K562 (cell line): ENCODE results near the gene AQP9. TPM values are rescaled to one million over a fixed set of nuclear protein-coding genes. Genes with fewer than 3 reads are reported as not detected.

Experiments used
- ATAC-seq: fragments of 200-7000 bp; cut with Tn5 transposase; 3 replicates; pipeline ENCODE4 v1.9.1; 2020; ENCODE audit warnings: moderate library complexity
- BruUV-seq: library from RNA; stranded (reverse); fragments of 400-500 nt; replicated peaks from 2 replicates; lab custom pipeline; 2021; lab: Mats Ljungman, UMichigan
- CTCF ChIA-PET: fragments of 300-600 bp; formaldehyde crosslinking; extraction: SDS; loops from one replicate; lab custom pipeline; 2021; ENCODE audit warnings: low intra/inter-chr PET ratio; lab: Yijun Ruan, JAX
- POLR2A ChIA-PET: fragments of 300-600, 350-650 bp; sonication (Branson Sonifier 250); formaldehyde crosslinking; extraction: SDS; loops from one replicate; lab custom pipeline; 2021; ENCODE audit warnings: antibody characterized with exemption, inconsistent platforms; lab: Yijun Ruan, JAX
- DNase-seq, 4 experiments: peaks; one replicate each; pipeline versions ENCODE4 v3.0.0 to v3.0.0-alpha.2; 2011 to 2018; ENCODE audit warnings: low spot score in 3 of 4, mixed read lengths in 3 of 4; ENCODE audit errors: extremely low read depth in 1 of 4
- FAIRE-seq: peaks from 2 replicates; lab custom pipeline; 2011; peaks lifted over from hg19 to GRCh38; lab: Jason Lieb, UNC
- H2AFZ ChIP-seq: 2 replicates; pipeline ENCODE4 v1.6.0; 2011; ENCODE audit warnings: low read depth, low read length, control low read depth, inconsistent platforms
- H3K27ac ChIP-seq: fragments of 200-600 bp; 3 replicates; pipeline ENCODE4 v1.8.0; 2011; ENCODE audit warnings: low read depth, mild to moderate bottlenecking, control low read depth, inconsistent platforms, low read length, moderate library complexity, mixed read lengths; ENCODE audit errors: extremely low read depth
- H3K27me3 ChIP-seq, 2 experiments: fragments of 300-600 bp in 1 of 2; 2 replicates in 1 of 2; 3 replicates in 1 of 2; pipeline versions ENCODE4 v1.6.0 to v1.8.0; 2011; ENCODE audit warnings: inconsistent platforms in 2 of 2, low read length in 2 of 2, mild to moderate bottlenecking in 1 of 2, mixed read lengths in 1 of 2, moderate library complexity in 1 of 2; ENCODE audit not compliant: control insufficient read depth in 2 of 2, insufficient read depth in 2 of 2
- H3K36me3 ChIP-seq: fragments of 300-600 bp; 3 replicates; pipeline ENCODE4 v1.8.0; 2011; ENCODE audit warnings: mild to moderate bottlenecking, low read length, inconsistent platforms; ENCODE audit not compliant: control insufficient read depth, insufficient read depth
- H3K4me1 ChIP-seq, 2 experiments: fragments of 200-600 bp in 1 of 2; replicated peaks in 1 of 2; 2 replicates in 1 of 2; 3 replicates in 1 of 2; pipeline versions ENCODE4 v1.5.1 to v1.8.0; 2011; ENCODE audit warnings: inconsistent platforms in 2 of 2, low read length in 2 of 2, mild to moderate bottlenecking in 1 of 2, mixed read lengths in 1 of 2, moderate library complexity in 1 of 2; ENCODE audit not compliant: control insufficient read depth in 2 of 2, insufficient read depth in 2 of 2
- H3K4me2 ChIP-seq: 2 replicates; pipeline ENCODE4 v1.6.1; 2011; ENCODE audit warnings: low read length, control low read depth, inconsistent platforms, mixed read lengths; ENCODE audit not compliant: insufficient read depth
- H3K4me3 ChIP-seq: fragments of 200-600 bp; sonication (generic), shearing (Covaris generic); 2 replicates; pipeline ENCODE4 v1.5.1; 2016; ENCODE audit warnings: control low read depth, inconsistent platforms
- H3K79me2 ChIP-seq: fragments of 200-600 bp; 3 replicates; pipeline ENCODE4 v1.8.0; 2011; ENCODE audit warnings: low read length, inconsistent platforms; ENCODE audit not compliant: control insufficient read depth, insufficient read depth
- H3K9ac ChIP-seq, 2 experiments: 2 replicates each; pipeline versions ENCODE4 v1.6.0 to v1.6.1; 2011; ENCODE audit warnings: low read depth in 2 of 2, low read length in 2 of 2, control low read depth in 1 of 2, inconsistent platforms in 1 of 2, mild to moderate bottlenecking in 1 of 2, mixed read lengths in 1 of 2; ENCODE audit not compliant: insufficient read depth in 1 of 2
- H3K9me1 ChIP-seq: one replicate; pipeline ENCODE4 v1.6.0; 2011; ENCODE audit warnings: inconsistent platforms, mild to moderate bottlenecking, low read length, moderate library complexity; ENCODE audit not compliant: control insufficient read depth, insufficient read depth
- H3K9me3 ChIP-seq: replicated peaks from 2 replicates; pipeline ENCODE4 v1.5.1; 2011; ENCODE audit warnings: low read depth, low read length, inconsistent platforms; ENCODE audit not compliant: control insufficient read depth, insufficient read depth
- H4K20me1 ChIP-seq: replicated peaks from 2 replicates; pipeline ENCODE4 v1.6.1; 2011; ENCODE audit warnings: low read length, inconsistent platforms, mixed read lengths; ENCODE audit not compliant: control insufficient read depth, insufficient read depth
- CEBPZ ChIP-seq: fragments of 150-350 bp; IDR thresholded peaks from 2 replicates; pipeline ENCODE4 v1.6.1; 2014; ENCODE audit warnings: low read depth, mild to moderate bottlenecking, low read length, borderline replicate concordance
- DDX20 ChIP-seq: fragments of 450-650 bp; IDR thresholded peaks from 2 replicates; pipeline ENCODE4 v1.6.1; 2016; ENCODE audit warnings: missing genetic modification characterization, low read depth, mild to moderate bottlenecking, missing compliant biosample characterization, moderate library complexity
- DEAF1 ChIP-seq: fragments of 450-650 bp; formaldehyde crosslinking; IDR thresholded peaks from 2 replicates; pipeline ENCODE4 v1.4.0; 2020; ENCODE audit warnings: mild to moderate bottlenecking, moderate library complexity
- NFXL1 ChIP-seq: fragments of 450-650 bp; formaldehyde crosslinking; IDR thresholded peaks from 2 replicates; pipeline ENCODE4 v1.4.0; 2021; ENCODE audit warnings: mild to moderate bottlenecking
- PTBP1 ChIP-seq: fragments of 200-400 bp; formaldehyde crosslinking; IDR thresholded peaks from 2 replicates; pipeline ENCODE4 v1.6.1; 2017; ENCODE audit warnings: low read depth, low read length
- RBM25 ChIP-seq: fragments of 200-400 bp; formaldehyde crosslinking; IDR thresholded peaks from 2 replicates; pipeline ENCODE4 v1.6.1; 2018; ENCODE audit warnings: low read length, low read depth, moderate library complexity; ENCODE audit not compliant: severe bottlenecking
- SIX5 ChIP-seq, 2 experiments: IDR thresholded peaks; 2 replicates each; pipeline ENCODE4 v1.6.1; 2011; ENCODE audit warnings: low read length in 2 of 2, borderline replicate concordance in 1 of 2, low read depth in 1 of 2, mild to moderate bottlenecking in 1 of 2, moderate library complexity in 1 of 2; ENCODE audit not compliant: insufficient read depth in 1 of 2
- U2AF2 ChIP-seq: fragments of 200-400 bp; formaldehyde crosslinking; optimal IDR thresholded peaks from 2 replicates; pipeline ENCODE3; 2017; ENCODE audit warnings: low read depth, mild to moderate bottlenecking, low read length
- ZNF407 ChIP-seq: fragments of 450-650 bp; IDR thresholded peaks from 2 replicates; pipeline ENCODE4 v1.6.1; 2016; ENCODE audit warnings: low read depth
- WGBS: fragments of 100-300 bp; shearing (Covaris generic); methylation state at CpG from one replicate; pipeline ENCODE4 v1.1.6; 2016; ENCODE audit warnings: low coverage, mixed read lengths; ENCODE audit not compliant: insufficient coverage; ENCODE audit errors: missing lambda C conversion rate; 5-methylcytosine and 5-hydroxymethylcytosine counted together
- in situ Hi-C: fragments of 300-500 bp; cut with MboI; formaldehyde crosslinking; loops from 4 replicates; pipeline ENCODE4 v1.15.0; 2018; ENCODE audit warnings: inconsistent platforms, mixed read lengths
- intact Hi-C: fragments of 100-400 bp; cut with micrococcal nuclease; formaldehyde crosslinking; loops from 2 replicates; pipeline ENCODE4 v1.14.2; 2022
- polyA plus RNA-seq, 8 experiments: library from polyadenylated mRNA; depleted of rRNA in 4 of 8; stranded (reverse) in 5 of 8; unstranded in 3 of 8; fragments of >200 nt; fragmentation: Nextera tagmentation in 2 of 8; fragmentation: Illumina TruSeq in 1 of 8; extraction: Ambion mirVana in 2 of 8; extraction: Trizol in 1 of 8; gene quantifications; 2 replicates each; pipeline versions ENCODE4 v1.2.1 to v1.2.3, GENCODE V29; 2011 to 2014; ENCODE audit warnings: inconsistent platforms in 1 of 8, missing spikeins in 1 of 8
- total RNA-seq, 7 experiments: library from RNA; depleted of rRNA in 6 of 7; stranded (reverse); fragments of >200 nt in 6 of 7; fragmentation: Illumina TruSeq in 2 of 7; extraction: Trizol in 2 of 7; gene quantifications; 2 replicates each; pipeline versions ENCODE4 v1.2.1 to v1.2.3, GENCODE V29; 2011 to 2021; ENCODE audit warnings: low replicate concordance in 1 of 7

Gene AQP9
- total and polyA plus RNA-seq, 9 of the 15 experiments (the other 6 are each of a cell fraction or from before 2014, with no cell fraction given), result 0.04 to 0.33 (median 0.07) TPM; not detected in 4

- no peaks in the 10 kb centered on the region for H3K9me3 ChIP-seq
- no peaks in the 10 kb centered on the region for H3K36me3 ChIP-seq
- H3K9me1 ChIP-seq, result no peaks in the 10 kb centered on the region
- H4K20me1 ChIP-seq, result no peaks in the 10 kb centered on the region
- H3K79me2 ChIP-seq, result no peaks in the 10 kb centered on the region
- H2AFZ ChIP-seq, result no peak overlapping the region
- WGBS, result 60% methylated on average over 4 of the region's 4 CpGs
- H3K9ac ChIP-seq, result no peak overlapping the region
- H3K4me2 ChIP-seq, result no peak overlapping the region
- H3K27ac ChIP-seq, result no peak overlapping the region
- FAIRE-seq (no peak), ATAC-seq (no peak), DNase-seq (no peak)
- ChIA-PET POLR2A (no interaction called here), CTCF (no interaction called here)
- intact Hi-C loops, result no loop called here
- H3K4me1 ChIP-seq, result peaks cover 4 to 10% of the 10 kb centered on the region in 2 experiments; a peak in 4 of 5 replicates
- in situ Hi-C loops, result no loop called here
- BruUV-seq, result no TSS peak
- no peak overlapping the region for H3K4me3 ChIP-seq
- no peaks in the 10 kb centered on the region for H3K27me3 ChIP-seq
- TF ChIP-seq DDX20 (tag) (no peak), NFXL1 (CRISPR knock-in tag) (no peak), DEAF1 (CRISPR knock-in tag) (no peak), CEBPZ (no peak), SIX5 (IDR thresholded peaks at IDR 0.05; ENCODE audit: borderline replicate concordance in 1 of 2, insufficient read depth in 1 of 2, low read depth in 1 of 2, low read length in 2 of 2) (no peak), ZNF407 (no peak), U2AF2 (no peak), PTBP1 (no peak), RBM25 (no peak)
Observed at GRCh38 chr15:58190419-58190818, 52.2 kb downstream of the AQP9 start.
